Measurements from ENCODE around the gene ZNF441. TPM values are rescaled to one million over a fixed set of nuclear protein-coding genes. Genes with fewer than 3 reads are reported as not detected.

Gene ZNF441
- total RNA-seq, 1 donor from 2014 or later = 9.6 TPM

DNA sequence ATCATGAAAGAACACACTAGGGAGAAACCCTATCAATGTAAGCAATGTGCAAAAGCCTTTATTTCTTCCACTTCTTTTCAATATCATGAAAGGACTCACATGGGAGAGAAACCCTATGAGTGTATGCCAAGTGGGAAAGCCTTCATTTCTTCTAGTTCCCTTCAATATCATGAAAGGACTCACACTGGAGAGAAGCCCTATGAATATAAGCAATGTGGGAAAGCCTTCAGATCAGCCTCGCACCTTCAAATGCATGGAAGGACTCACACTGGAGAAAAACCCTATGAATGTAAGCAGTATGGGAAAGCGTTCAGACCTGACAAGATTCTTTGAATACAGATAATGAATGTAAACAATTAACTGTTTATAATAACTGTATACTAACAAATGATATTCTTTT lies 66.7 kb downstream of the ZNF441 start:
- Mint-ChIP-seq H3K36me3 (peaks cover 75% of the 10 kb centered on the region), H3K27ac (no peak overlapping the region), H3K27me3 (ENCODE audit: low read depth) (no peaks in the 10 kb centered on the region), H3K4me1 (no peaks in the 10 kb centered on the region), H3K9me3 (peaks cover 67% of the 10 kb centered on the region), H3K4me3 (no peak overlapping the region)
- TF ChIP-seq, protein P1, sequence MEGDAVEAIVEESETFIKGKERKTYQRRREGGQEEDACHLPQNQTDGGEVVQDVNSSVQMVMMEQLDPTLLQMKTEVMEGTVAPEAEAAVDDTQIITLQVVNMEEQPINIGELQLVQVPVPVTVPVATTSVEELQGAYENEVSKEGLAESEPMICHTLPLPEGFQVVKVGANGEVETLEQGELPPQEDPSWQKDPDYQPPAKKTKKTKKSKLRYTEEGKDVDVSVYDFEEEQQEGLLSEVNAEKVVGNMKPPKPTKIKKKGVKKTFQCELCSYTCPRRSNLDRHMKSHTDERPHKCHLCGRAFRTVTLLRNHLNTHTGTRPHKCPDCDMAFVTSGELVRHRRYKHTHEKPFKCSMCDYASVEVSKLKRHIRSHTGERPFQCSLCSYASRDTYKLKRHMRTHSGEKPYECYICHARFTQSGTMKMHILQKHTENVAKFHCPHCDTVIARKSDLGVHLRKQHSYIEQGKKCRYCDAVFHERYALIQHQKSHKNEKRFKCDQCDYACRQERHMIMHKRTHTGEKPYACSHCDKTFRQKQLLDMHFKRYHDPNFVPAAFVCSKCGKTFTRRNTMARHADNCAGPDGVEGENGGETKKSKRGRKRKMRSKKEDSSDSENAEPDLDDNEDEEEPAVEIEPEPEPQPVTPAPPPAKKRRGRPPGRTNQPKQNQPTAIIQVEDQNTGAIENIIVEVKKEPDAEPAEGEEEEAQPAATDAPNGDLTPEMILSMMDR (IDR thresholded peaks at IDR 0.05; ENCODE audit: unreplicated experiment) = no peak
- no peak for DNase-seq (ENCODE audit: low spot score in 2 of 2, unreplicated experiment in 2 of 2)

Other genes with a start within 250 kb of the ZNF441 start
- gene ECSIT, start 237.9 kb upstream of the ZNF441 start, total RNA-seq = 32.1 to 34.4 TPM (median 32.2 TPM) in 3 replicates
- gene CNN1, start 228.1 kb upstream of the ZNF441 start, total RNA-seq = 27.7 to 30.1 TPM (median 29.6 TPM) in 3 replicates
- 41.3 to 47.1 TPM (median 46.0 TPM) in 3 replicates for gene ELOF1, start 207.8 kb upstream of the ZNF441 start, total RNA-seq
- 3.9 to 4.2 TPM (median 3.9 TPM) in 3 replicates for gene ACP5, start 189.4 kb upstream of the ZNF441 start, total RNA-seq
- 28.6 to 29.9 TPM (median 29.8 TPM) in 3 replicates for gene ZNF627, start 169.5 kb upstream of the ZNF441 start, total RNA-seq
- gene ZNF823, start 28.1 kb upstream of the ZNF441 start, total RNA-seq = 8.2 to 9.0 TPM (median 8.9 TPM) in 3 replicates
- 4.7 to 6.1 TPM (median 5.8 TPM) in 3 replicates for gene ZNF491, start 31.5 kb downstream of the ZNF441 start, total RNA-seq
- gene ZNF440, start 47.3 kb downstream of the ZNF441 start, total RNA-seq = 20.2 to 21.6 TPM (median 20.7 TPM) in 3 replicates
- 6.2 to 8.8 TPM (median 6.4 TPM) in 3 replicates for gene ZNF439, start 81.7 kb downstream of the ZNF441 start, total RNA-seq
- gene ZNF69, start 120.8 kb downstream of the ZNF441 start, total RNA-seq = 25.1 to 27.8 TPM (median 27.8 TPM) in 3 replicates
- gene ZNF700, start 158.1 kb downstream of the ZNF441 start, total RNA-seq = 13.4 to 15.0 TPM (median 14.2 TPM) in 3 replicates
- gene ZNF763, start 198.0 kb downstream of the ZNF441 start, total RNA-seq = 5.9 to 7.2 TPM (median 7.1 TPM) in 3 replicates